Measurements from ENCODE around the gene PPP1R1A. TPM values are rescaled to one million over a fixed set of nuclear protein-coding genes. Genes with fewer than 3 reads are reported as not detected.

Gene PPP1R1A, protein sequence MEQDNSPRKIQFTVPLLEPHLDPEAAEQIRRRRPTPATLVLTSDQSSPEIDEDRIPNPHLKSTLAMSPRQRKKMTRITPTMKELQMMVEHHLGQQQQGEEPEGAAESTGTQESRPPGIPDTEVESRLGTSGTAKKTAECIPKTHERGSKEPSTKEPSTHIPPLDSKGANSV
- total RNA-seq = not detected in 2 replicates

GRCh38 chr12:54588110-54588889 is at the start of gene PPP1R1A:
PPP1R1A (minus strand) TSS chr12:54588659; CDS start chr12:54588488, 171 bp downstream.

GRCh38 chr12:54634795-54635194 is 46.3 kb upstream of the PPP1R1A start, which contains the start of gene LACRT:
LACRT (minus strand) TSS chr12:54634895; CDS start chr12:54634841, 54 bp downstream.

Other genes starting within 250 kb of the PPP1R1A start
- gene GPR84, start 224.2 kb downstream of the PPP1R1A start, total RNA-seq = not detected in 2 replicates
- gene ZNF385A, start 203.9 kb downstream of the PPP1R1A start, total RNA-seq = 3.2 and 14.3 TPM in 2 replicates
- gene ITGA5, start 169.4 kb downstream of the PPP1R1A start, total RNA-seq = 364 and 402 TPM in 2 replicates
- not detected in 2 replicates for gene GTSF1, start 115.1 kb downstream of the PPP1R1A start, total RNA-seq
- not detected in 2 replicates for gene NCKAP1L, start 90.9 kb downstream of the PPP1R1A start, total RNA-seq
- gene PDE1B, start 39.1 kb downstream of the PPP1R1A start, total RNA-seq = 0.49 and 0.54 TPM in 2 replicates
- not detected in 2 replicates for gene LACRT, start 46.2 kb upstream of the PPP1R1A start, total RNA-seq
- not detected in 2 replicates for gene DCD, start 59.7 kb upstream of the PPP1R1A start, total RNA-seq

All from cardiac atrium fibroblast (primary cell).